Frontal cortex (tissue), 4 donors: ENCODE measurements around the gene TMEM169. TPM values are rescaled to one million over a fixed set of nuclear protein-coding genes. Genes with fewer than 3 reads are reported as not detected.
"Not testable (repeated sequence)": the region's sequence is repeated elsewhere in the genome, so short reads cannot be mapped to it uniquely, and the experiment has no call there.

Source experiments
- DNase-seq, 2 donors: peaks; one replicate each; pipeline ENCODE4 v3.0.0; 2012; ENCODE audit warnings: low spot score in 2 of 2
- FAIRE-seq: peaks from 2 replicates; lab custom pipeline; 2012; peaks lifted over from hg19 to GRCh38; lab: Jason Lieb, UNC
- total RNA-seq: library from RNA; depleted of rRNA; stranded (reverse); fragments of >200 nt; gene quantifications from one replicate; pipeline ENCODE4 v1.2.3, GENCODE V29; 2014
- donor health status: control.
- donor health status: control.
- donor health status: control.

The TMEM169 gene
- total RNA-seq, 1 donor from 2014 or later, result 23.2 TPM

GRCh38 chr2:216119146-216119545 lies 37.4 kb downstream of the TMEM169 start:
- DNase-seq, result no peak
- no peak for FAIRE-seq

GRCh38 chr2:216119986-216120385 lies 38.3 kb downstream of the TMEM169 start:
- DNase-seq (no peak), FAIRE-seq (no peak)

GRCh38 chr2:216121255-216121654 lies 39.5 kb downstream of the TMEM169 start:
- FAIRE-seq (no peak), DNase-seq (no peak)

- DNase-seq (no peak), FAIRE-seq (no peak)
Observed at GRCh38 chr2:216126943-216127342, 45.2 kb downstream of the TMEM169 start.

GRCh38 chr2:216130346-216130971 lies 48.7 kb downstream of the TMEM169 start:
- no peak for FAIRE-seq
- no peak for DNase-seq

GRCh38 chr2:216131175-216131926 lies 49.6 kb downstream of the TMEM169 start:
- DNase-seq, result no peak
- FAIRE-seq, result no peak

GRCh38 chr2:216132585-216132984 lies 50.9 kb downstream of the TMEM169 start:
- DNase-seq (no peak), FAIRE-seq (no peak)

GRCh38 chr2:216133397-216133796 lies 51.7 kb downstream of the TMEM169 start:
- FAIRE-seq, result no peak
- DNase-seq, result no peak

GRCh38 chr2:216134958-216135541 lies 53.3 kb downstream of the TMEM169 start:
- DNase-seq (no peak), FAIRE-seq (no peak)

- FAIRE-seq (no peak), DNase-seq (no peak)
Observed at GRCh38 chr2:216139884-216140283, 58.2 kb downstream of the TMEM169 start.

GRCh38 chr2:216141516-216141915 lies 59.8 kb downstream of the TMEM169 start:
- FAIRE-seq, DNase-seq: not testable (repeated sequence)

GRCh38 chr2:216142540-216142939 lies 60.8 kb downstream of the TMEM169 start:
- FAIRE-seq (no peak), DNase-seq (no peak)

GRCh38 chr2:216144372-216144771 lies 62.7 kb downstream of the TMEM169 start:
- FAIRE-seq (no peak), DNase-seq (no peak)

- DNase-seq (no peak), FAIRE-seq (no peak)
Observed at GRCh38 chr2:216144857-216145256, 63.1 kb downstream of the TMEM169 start.

GRCh38 chr2:216146573-216146972 lies 64.9 kb downstream of the TMEM169 start:
- no peak for FAIRE-seq
- DNase-seq, result no peak

- FAIRE-seq, result no peak
- DNase-seq, result no peak
Observed at GRCh38 chr2:216147172-216148131, 65.7 kb downstream of the TMEM169 start.

- DNase-seq (no peak), FAIRE-seq (no peak)
Observed at GRCh38 chr2:216148983-216149382, 67.3 kb downstream of the TMEM169 start.

- FAIRE-seq (no peak), DNase-seq (no peak)
Observed at GRCh38 chr2:216149741-216150140, 68.0 kb downstream of the TMEM169 start.

GRCh38 chr2:216151313-216152025 lies 69.8 kb downstream of the TMEM169 start:
- FAIRE-seq (no peak), DNase-seq (no peak)
